SK-N-SH (cell line): Measurements from ENCODE around the gene IL10RB. TPM values are rescaled to one million over a fixed set of nuclear protein-coding genes. Genes with fewer than 3 reads are reported as not detected.

Experiments
- CTCF ChIA-PET: fragments of 300-600, 350-600 bp; formaldehyde crosslinking; extraction: SDS; loops from one replicate; lab custom pipeline; 2021; lab: Yijun Ruan, JAX
- POLR2A ChIA-PET: fragments of 350-600 bp; sonication (Branson Sonifier 250); formaldehyde crosslinking; extraction: SDS; loops from one replicate; lab custom pipeline; 2020; ENCODE audit warnings: antibody characterized with exemption, inconsistent platforms; lab: Yijun Ruan, JAX
- DNase-seq: peaks from one replicate; pipeline ENCODE4 v3.0.0; 2012
- H2AFZ ChIP-seq: fragments of 200-600 bp; sonication (generic); 2 replicates; pipeline ENCODE4 v1.8.1; 2016; ENCODE audit warnings: antibody characterized with exemption, mild to moderate bottlenecking, low read depth
- H3F3A ChIP-seq: fragments of 200-600 bp; sonication (generic); replicated peaks from 2 replicates; pipeline ENCODE3; 2016; ENCODE audit warnings: antibody characterized with exemption, mild to moderate bottlenecking; ENCODE audit not compliant: insufficient read depth
- H3K27ac ChIP-seq, 2 experiments: fragments of 200-500 bp in 1 of 2; fragments of 200-600 bp in 1 of 2; sonication (Bioruptor generic) in 1 of 2; sonication (generic), shearing (Covaris generic) in 1 of 2; 2 replicates each; pipeline versions ENCODE4 v1.5.1 to v1.6.1; 2014 to 2016; ENCODE audit warnings: low read depth in 2 of 2, inconsistent platforms in 1 of 2, low read length in 1 of 2, mild to moderate bottlenecking in 1 of 2, mixed read lengths in 1 of 2
- H3K27me3 ChIP-seq: fragments of 200-600 bp; sonication (generic), shearing (Covaris generic); 2 replicates; pipeline ENCODE4 v1.6.1; 2016; ENCODE audit warnings: mixed run types; ENCODE audit not compliant: insufficient read depth
- H3K36me3 ChIP-seq, 2 experiments: fragments of 200-500 bp in 1 of 2; fragments of 200-600 bp in 1 of 2; sonication (Bioruptor generic) in 1 of 2; sonication (generic) in 1 of 2; replicated peaks in 1 of 2; 2 replicates each; pipeline versions ENCODE3 to v1.5.1; 2014 to 2016; ENCODE audit warnings: low read length in 1 of 2, mild to moderate bottlenecking in 1 of 2; ENCODE audit not compliant: insufficient read depth in 2 of 2, control insufficient read depth in 1 of 2
- H3K4me1 ChIP-seq, 2 experiments: fragments of 200-500 bp in 1 of 2; fragments of 200-600 bp in 1 of 2; sonication (Bioruptor generic) in 1 of 2; sonication (generic), shearing (Covaris generic) in 1 of 2; 2 replicates each; pipeline versions ENCODE4 v1.5.1 to v1.6.1; 2014 to 2016; ENCODE audit warnings: low read depth in 1 of 2, low read length in 1 of 2, mixed run types in 1 of 2; ENCODE audit not compliant: insufficient read depth in 2 of 2, control insufficient read depth in 1 of 2
- H3K4me2 ChIP-seq: fragments of 200-600 bp; sonication (generic), shearing (Covaris generic); 2 replicates; pipeline ENCODE4 v1.6.1; 2017; ENCODE audit warnings: mixed run types
- H3K4me3 ChIP-seq, 2 experiments: fragments of 200-500 bp in 1 of 2; fragments of 200-600 bp in 1 of 2; sonication (Bioruptor generic) in 1 of 2; sonication (generic), shearing (Covaris generic) in 1 of 2; 2 replicates each; pipeline versions ENCODE4 v1.5.1 to v1.8.1; 2014 to 2016; ENCODE audit warnings: low read depth in 2 of 2, inconsistent platforms in 1 of 2, low read length in 1 of 2, mild to moderate bottlenecking in 1 of 2, mixed read lengths in 1 of 2, moderate library complexity in 1 of 2
- H3K79me2 ChIP-seq: fragments of 200-600 bp; sonication (generic); 2 replicates; pipeline ENCODE4 v1.8.1; 2017; ENCODE audit warnings: mild to moderate bottlenecking; ENCODE audit not compliant: insufficient read depth
- H3K9ac ChIP-seq: fragments of 200-600 bp; sonication (generic); 2 replicates; pipeline ENCODE4 v1.6.1; 2017; ENCODE audit warnings: mixed run types
- H3K9me2 ChIP-seq: fragments of 200-600 bp; sonication (generic); 2 replicates; pipeline ENCODE4 v1.6.1; 2017; ENCODE audit warnings: mixed run types
- H3K9me3 ChIP-seq: fragments of 200-600 bp; sonication (generic); 2 replicates; pipeline ENCODE4 v1.6.1; 2017; ENCODE audit warnings: mixed run types, mild to moderate bottlenecking, moderate library complexity
- H4K20me1 ChIP-seq: fragments of 200-600 bp; sonication (generic); 2 replicates; pipeline ENCODE4 v1.6.1; 2017; ENCODE audit warnings: mild to moderate bottlenecking, mixed run types; ENCODE audit not compliant: insufficient read depth
- ELF1 ChIP-seq: IDR thresholded peaks from 2 replicates; pipeline ENCODE4 v1.4.0; 2012
- EP300 ChIP-seq, 2 experiments: IDR thresholded peaks; 2 replicates each; pipeline versions ENCODE4 v1.4.0 to v1.6.1; 2012; ENCODE audit warnings: borderline replicate concordance in 1 of 2, low read depth in 1 of 2, low read length in 1 of 2
- FOSL2 ChIP-seq: IDR thresholded peaks from 2 replicates; pipeline ENCODE4 v1.4.0; 2012; ENCODE audit warnings: low read depth, mild to moderate bottlenecking, moderate library complexity, borderline replicate concordance
- FOXJ3 ChIP-seq: sonication (generic); formaldehyde crosslinking; IDR thresholded peaks from 2 replicates; pipeline ENCODE4 v1.5.1; 2020; ENCODE audit warnings: mild to moderate bottlenecking, missing genetic modification reagents
- RAD21 ChIP-seq: IDR thresholded peaks from 2 replicates; pipeline ENCODE4 v1.6.1; 2012; ENCODE audit warnings: mild to moderate bottlenecking, low read length
- SMC3 ChIP-seq: IDR thresholded peaks from 2 replicates; pipeline ENCODE4 v1.6.1; 2012; ENCODE audit warnings: low read depth, low read length, improper control_type of control experiment
- TCF12 ChIP-seq: IDR thresholded peaks from 2 replicates; pipeline ENCODE4 v1.4.0; 2012
- USF1 ChIP-seq: IDR thresholded peaks from 2 replicates; pipeline ENCODE4 v1.4.0; 2012; ENCODE audit warnings: low read depth, borderline replicate concordance
- YY1 ChIP-seq: IDR thresholded peaks from 2 replicates; pipeline ENCODE4 v1.4.0; 2012; ENCODE audit warnings: low read depth, mild to moderate bottlenecking
- WGBS: methylation state at CpG from one replicate; pipeline ENCODE4 v1.1.6; 2017; ENCODE audit warnings: low lambda C conversion rate; 5-methylcytosine and 5-hydroxymethylcytosine counted together
- polyA plus RNA-seq, 3 experiments: library from polyadenylated mRNA; depleted of rRNA; stranded (reverse); fragments of >200 nt; gene quantifications; 2 replicates each; pipeline ENCODE4 v1.2.3, GENCODE V29; 2012
- TF ChIP-seq, protein P1 (sequence below): fragments of 200-600 bp; sonication (generic); IDR thresholded peaks from 2 replicates; pipeline ENCODE4 v1.6.1; 2017; ENCODE audit warnings: antibody characterized with exemption, mild to moderate bottlenecking, moderate library complexity
- TF ChIP-seq, protein P2 (sequence below): fragments of 150-350 bp; IDR thresholded peaks from 2 replicates; pipeline ENCODE4 v1.6.1; 2016; ENCODE audit warnings: mild to moderate bottlenecking, low read depth, low read length
- TF ChIP-seq, protein P3 (sequence below): IDR thresholded peaks from 2 replicates; pipeline ENCODE4 v1.4.0; 2012; ENCODE audit warnings: low read depth, borderline replicate concordance
- TF ChIP-seq, protein P4 (sequence below): fragments of 150-350 bp; IDR thresholded peaks from 2 replicates; pipeline ENCODE4 v1.6.1; 2017; ENCODE audit warnings: antibody characterized with exemption, low read length, low read depth, borderline replicate concordance
- TF ChIP-seq, protein P5 (sequence below): IDR thresholded peaks from 2 replicates; pipeline ENCODE4; 2012
- TF ChIP-seq, protein P6 (sequence below): IDR thresholded peaks from 2 replicates; pipeline ENCODE4 v1.6.1; 2012; ENCODE audit warnings: mild to moderate bottlenecking, low read depth, low read length, moderate library complexity

The IL10RB gene
- polyA plus RNA-seq, 1 of the 3 experiments (the other 2 are of a cell fraction), result 20.1 TPM

DNA sequence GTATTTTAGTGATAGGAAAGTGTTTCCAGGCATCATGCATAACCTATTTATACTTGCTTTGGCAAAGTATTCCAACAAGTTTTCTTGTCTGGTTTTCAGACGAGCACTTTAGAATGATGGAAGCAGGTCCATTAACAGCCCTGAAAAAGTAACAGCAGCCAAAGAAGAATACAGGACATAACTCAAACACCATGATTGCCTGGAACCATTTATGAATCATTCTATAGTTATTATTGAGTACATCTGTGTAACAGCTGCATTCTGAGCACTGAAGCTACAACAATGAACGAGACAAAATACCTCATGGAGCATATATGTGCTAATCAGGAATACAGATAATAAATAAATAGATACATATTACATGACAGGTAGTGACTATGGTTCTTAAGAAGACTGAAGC, 12.6 kb downstream of the IL10RB start:
- H3K36me3 ChIP-seq, result peaks cover 18 to 62% of the 10 kb centered on the region in 2 experiments
- POLR2A ChIA-PET, result no interaction called here

More for the DNA sequence above, 12.6 kb downstream of the IL10RB start:
- Histone ChIP-seq H3K79me2 (no peaks in the 10 kb centered on the region), H3F3A (no peaks in the 10 kb centered on the region), H3K27me3 (no peaks in the 10 kb centered on the region), H3K27ac (no peak overlapping the region), H3K9ac (no peak overlapping the region), H3K9me3 (peaks cover 9% of the 10 kb centered on the region; the same call in 1 of the 2 replicates), H4K20me1 (no peaks in the 10 kb centered on the region), H3K4me3 (no peak overlapping the region), H3K4me1 (peaks cover 0 to 2% of the 10 kb centered on the region in 2 experiments; a peak in 1 of 4 replicates), H3K9me2 (no peaks in the 10 kb centered on the region), H2AFZ (no peak overlapping the region), H3K4me2 (no peak overlapping the region)
- CTCF ChIA-PET, result no interaction called here
- DNase-seq, result no peak
- 86% methylated on average over 2 of the region's 2 CpGs for WGBS
- TF ChIP-seq, protein P1, sequence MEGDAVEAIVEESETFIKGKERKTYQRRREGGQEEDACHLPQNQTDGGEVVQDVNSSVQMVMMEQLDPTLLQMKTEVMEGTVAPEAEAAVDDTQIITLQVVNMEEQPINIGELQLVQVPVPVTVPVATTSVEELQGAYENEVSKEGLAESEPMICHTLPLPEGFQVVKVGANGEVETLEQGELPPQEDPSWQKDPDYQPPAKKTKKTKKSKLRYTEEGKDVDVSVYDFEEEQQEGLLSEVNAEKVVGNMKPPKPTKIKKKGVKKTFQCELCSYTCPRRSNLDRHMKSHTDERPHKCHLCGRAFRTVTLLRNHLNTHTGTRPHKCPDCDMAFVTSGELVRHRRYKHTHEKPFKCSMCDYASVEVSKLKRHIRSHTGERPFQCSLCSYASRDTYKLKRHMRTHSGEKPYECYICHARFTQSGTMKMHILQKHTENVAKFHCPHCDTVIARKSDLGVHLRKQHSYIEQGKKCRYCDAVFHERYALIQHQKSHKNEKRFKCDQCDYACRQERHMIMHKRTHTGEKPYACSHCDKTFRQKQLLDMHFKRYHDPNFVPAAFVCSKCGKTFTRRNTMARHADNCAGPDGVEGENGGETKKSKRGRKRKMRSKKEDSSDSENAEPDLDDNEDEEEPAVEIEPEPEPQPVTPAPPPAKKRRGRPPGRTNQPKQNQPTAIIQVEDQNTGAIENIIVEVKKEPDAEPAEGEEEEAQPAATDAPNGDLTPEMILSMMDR, result no peak
- TF ChIP-seq, protein P2, sequence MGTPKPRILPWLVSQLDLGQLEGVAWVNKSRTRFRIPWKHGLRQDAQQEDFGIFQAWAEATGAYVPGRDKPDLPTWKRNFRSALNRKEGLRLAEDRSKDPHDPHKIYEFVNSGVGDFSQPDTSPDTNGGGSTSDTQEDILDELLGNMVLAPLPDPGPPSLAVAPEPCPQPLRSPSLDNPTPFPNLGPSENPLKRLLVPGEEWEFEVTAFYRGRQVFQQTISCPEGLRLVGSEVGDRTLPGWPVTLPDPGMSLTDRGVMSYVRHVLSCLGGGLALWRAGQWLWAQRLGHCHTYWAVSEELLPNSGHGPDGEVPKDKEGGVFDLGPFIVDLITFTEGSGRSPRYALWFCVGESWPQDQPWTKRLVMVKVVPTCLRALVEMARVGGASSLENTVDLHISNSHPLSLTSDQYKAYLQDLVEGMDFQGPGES, result no peak
- TF ChIP-seq SMC3, result no peak
- TF ChIP-seq, protein P3, sequence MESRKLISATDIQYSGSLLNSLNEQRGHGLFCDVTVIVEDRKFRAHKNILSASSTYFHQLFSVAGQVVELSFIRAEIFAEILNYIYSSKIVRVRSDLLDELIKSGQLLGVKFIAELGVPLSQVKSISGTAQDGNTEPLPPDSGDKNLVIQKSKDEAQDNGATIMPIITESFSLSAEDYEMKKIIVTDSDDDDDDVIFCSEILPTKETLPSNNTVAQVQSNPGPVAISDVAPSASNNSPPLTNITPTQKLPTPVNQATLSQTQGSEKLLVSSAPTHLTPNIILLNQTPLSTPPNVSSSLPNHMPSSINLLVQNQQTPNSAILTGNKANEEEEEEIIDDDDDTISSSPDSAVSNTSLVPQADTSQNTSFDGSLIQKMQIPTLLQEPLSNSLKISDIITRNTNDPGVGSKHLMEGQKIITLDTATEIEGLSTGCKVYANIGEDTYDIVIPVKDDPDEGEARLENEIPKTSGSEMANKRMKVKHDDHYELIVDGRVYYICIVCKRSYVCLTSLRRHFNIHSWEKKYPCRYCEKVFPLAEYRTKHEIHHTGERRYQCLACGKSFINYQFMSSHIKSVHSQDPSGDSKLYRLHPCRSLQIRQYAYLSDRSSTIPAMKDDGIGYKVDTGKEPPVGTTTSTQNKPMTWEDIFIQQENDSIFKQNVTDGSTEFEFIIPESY, result no peak
- TF ChIP-seq, protein P4, sequence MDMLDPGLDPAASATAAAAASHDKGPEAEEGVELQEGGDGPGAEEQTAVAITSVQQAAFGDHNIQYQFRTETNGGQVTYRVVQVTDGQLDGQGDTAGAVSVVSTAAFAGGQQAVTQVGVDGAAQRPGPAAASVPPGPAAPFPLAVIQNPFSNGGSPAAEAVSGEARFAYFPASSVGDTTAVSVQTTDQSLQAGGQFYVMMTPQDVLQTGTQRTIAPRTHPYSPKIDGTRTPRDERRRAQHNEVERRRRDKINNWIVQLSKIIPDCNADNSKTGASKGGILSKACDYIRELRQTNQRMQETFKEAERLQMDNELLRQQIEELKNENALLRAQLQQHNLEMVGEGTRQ, result no peak
- TF ChIP-seq ELF1, result no peak
- no peak for TF ChIP-seq FOSL2
- no peak for TF ChIP-seq RAD21
- TF ChIP-seq YY1, result no peak
- no peak for TF ChIP-seq TCF12
- TF ChIP-seq, protein P5, sequence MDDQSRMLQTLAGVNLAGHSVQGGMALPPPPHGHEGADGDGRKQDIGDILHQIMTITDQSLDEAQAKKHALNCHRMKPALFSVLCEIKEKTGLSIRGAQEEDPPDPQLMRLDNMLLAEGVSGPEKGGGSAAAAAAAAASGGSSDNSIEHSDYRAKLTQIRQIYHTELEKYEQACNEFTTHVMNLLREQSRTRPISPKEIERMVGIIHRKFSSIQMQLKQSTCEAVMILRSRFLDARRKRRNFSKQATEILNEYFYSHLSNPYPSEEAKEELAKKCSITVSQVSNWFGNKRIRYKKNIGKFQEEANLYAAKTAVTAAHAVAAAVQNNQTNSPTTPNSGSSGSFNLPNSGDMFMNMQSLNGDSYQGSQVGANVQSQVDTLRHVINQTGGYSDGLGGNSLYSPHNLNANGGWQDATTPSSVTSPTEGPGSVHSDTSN, result no peak
- TF ChIP-seq, protein P6, sequence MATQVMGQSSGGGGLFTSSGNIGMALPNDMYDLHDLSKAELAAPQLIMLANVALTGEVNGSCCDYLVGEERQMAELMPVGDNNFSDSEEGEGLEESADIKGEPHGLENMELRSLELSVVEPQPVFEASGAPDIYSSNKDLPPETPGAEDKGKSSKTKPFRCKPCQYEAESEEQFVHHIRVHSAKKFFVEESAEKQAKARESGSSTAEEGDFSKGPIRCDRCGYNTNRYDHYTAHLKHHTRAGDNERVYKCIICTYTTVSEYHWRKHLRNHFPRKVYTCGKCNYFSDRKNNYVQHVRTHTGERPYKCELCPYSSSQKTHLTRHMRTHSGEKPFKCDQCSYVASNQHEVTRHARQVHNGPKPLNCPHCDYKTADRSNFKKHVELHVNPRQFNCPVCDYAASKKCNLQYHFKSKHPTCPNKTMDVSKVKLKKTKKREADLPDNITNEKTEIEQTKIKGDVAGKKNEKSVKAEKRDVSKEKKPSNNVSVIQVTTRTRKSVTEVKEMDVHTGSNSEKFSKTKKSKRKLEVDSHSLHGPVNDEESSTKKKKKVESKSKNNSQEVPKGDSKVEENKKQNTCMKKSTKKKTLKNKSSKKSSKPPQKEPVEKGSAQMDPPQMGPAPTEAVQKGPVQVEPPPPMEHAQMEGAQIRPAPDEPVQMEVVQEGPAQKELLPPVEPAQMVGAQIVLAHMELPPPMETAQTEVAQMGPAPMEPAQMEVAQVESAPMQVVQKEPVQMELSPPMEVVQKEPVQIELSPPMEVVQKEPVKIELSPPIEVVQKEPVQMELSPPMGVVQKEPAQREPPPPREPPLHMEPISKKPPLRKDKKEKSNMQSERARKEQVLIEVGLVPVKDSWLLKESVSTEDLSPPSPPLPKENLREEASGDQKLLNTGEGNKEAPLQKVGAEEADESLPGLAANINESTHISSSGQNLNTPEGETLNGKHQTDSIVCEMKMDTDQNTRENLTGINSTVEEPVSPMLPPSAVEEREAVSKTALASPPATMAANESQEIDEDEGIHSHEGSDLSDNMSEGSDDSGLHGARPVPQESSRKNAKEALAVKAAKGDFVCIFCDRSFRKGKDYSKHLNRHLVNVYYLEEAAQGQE, result no peak
- no peak for TF ChIP-seq FOXJ3 (CRISPR knock-in tag)
- TF ChIP-seq EP300 (IDR thresholded peaks at IDR 0.05; ENCODE audit: borderline replicate concordance in 1 of 2, low read depth in 1 of 2, low read length in 1 of 2), result no peak
- TF ChIP-seq USF1, result no peak
